Measurements from ENCODE around the gene OSBPL1A.

DNA sequence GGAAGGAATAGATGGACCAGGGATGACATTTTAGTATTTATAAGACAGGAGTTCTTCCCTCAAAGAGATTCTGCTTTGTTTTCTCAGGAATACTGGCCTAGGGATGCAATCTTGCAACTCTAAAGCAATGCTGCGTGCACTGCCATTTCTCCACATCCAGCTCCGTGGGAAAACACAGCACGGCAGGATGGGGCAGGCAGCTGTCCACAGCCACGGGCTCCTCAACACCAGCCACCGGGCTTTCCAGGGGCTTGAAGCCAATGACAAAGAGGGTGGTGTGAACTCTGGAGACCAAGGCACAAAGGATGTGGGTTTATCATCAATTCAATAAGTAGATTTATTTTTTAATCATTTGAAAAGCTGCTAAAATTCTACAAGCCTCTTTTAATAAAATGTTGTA, 209.5 kb downstream of the OSBPL1A start:
- TF ChIP-seq POLR2A (IDR thresholded peaks at IDR 0.05), result no peak
- TF ChIP-seq, protein P1, sequence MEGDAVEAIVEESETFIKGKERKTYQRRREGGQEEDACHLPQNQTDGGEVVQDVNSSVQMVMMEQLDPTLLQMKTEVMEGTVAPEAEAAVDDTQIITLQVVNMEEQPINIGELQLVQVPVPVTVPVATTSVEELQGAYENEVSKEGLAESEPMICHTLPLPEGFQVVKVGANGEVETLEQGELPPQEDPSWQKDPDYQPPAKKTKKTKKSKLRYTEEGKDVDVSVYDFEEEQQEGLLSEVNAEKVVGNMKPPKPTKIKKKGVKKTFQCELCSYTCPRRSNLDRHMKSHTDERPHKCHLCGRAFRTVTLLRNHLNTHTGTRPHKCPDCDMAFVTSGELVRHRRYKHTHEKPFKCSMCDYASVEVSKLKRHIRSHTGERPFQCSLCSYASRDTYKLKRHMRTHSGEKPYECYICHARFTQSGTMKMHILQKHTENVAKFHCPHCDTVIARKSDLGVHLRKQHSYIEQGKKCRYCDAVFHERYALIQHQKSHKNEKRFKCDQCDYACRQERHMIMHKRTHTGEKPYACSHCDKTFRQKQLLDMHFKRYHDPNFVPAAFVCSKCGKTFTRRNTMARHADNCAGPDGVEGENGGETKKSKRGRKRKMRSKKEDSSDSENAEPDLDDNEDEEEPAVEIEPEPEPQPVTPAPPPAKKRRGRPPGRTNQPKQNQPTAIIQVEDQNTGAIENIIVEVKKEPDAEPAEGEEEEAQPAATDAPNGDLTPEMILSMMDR (IDR thresholded peaks at IDR 0.05), result no peak
